Activated naive CD8-positive, alpha-beta T cell treated with anti-CD3 and anti-CD28 coated beads, Interleukin-2, amount 10 ng/mL, durations not matched to agents 7 days and 5 days (primary cell): ENCODE results near the gene ZNF18. TPM values are rescaled to one million over a fixed set of nuclear protein-coding genes. Genes with fewer than 3 reads are reported as not detected.

Experiments
- ATAC-seq: fragments of 150-1000 bp; cut with Tn5 transposase; one replicate; pipeline ENCODE4 v1.10.0; 2021; ENCODE audit warnings: low read depth, moderate library complexity
- POLR2A ChIA-PET: fragments of 350-600 bp; sonication (Branson Sonifier 250); formaldehyde crosslinking; loops from one replicate; lab custom pipeline; 2021; ENCODE audit warnings: antibody characterized with exemption; lab: Charles Lee
- DNase-seq: peaks from one replicate; pipeline ENCODE4 v3.0.0; 2021
- H3K27ac Mint-ChIP-seq: one replicate; pipeline ENCODE4 v1.8.0; 2022; ENCODE audit warnings: mild to moderate bottlenecking, mixed read lengths
- H3K27me3 Mint-ChIP-seq: one replicate; pipeline ENCODE4 v1.8.0; 2022; ENCODE audit warnings: mild to moderate bottlenecking, moderate library complexity, mixed read lengths
- H3K36me3 Mint-ChIP-seq: one replicate; pipeline ENCODE4 v1.8.0; 2021; ENCODE audit warnings: mild to moderate bottlenecking, mixed read lengths
- H3K4me1 Mint-ChIP-seq: one replicate; pipeline ENCODE4 v1.8.0; 2021; ENCODE audit warnings: mixed read lengths
- H3K4me3 Mint-ChIP-seq: one replicate; pipeline ENCODE4 v1.8.0; 2022; ENCODE audit warnings: mild to moderate bottlenecking, moderate library complexity, mixed read lengths
- H3K9me3 Mint-ChIP-seq: one replicate; pipeline ENCODE4 v1.8.0; 2021; ENCODE audit warnings: mixed read lengths
- total RNA-seq, 2 experiments: library from RNA; stranded (reverse); gene quantifications; one replicate each; pipeline ENCODE4 v1.2.3, GENCODE V29; 2021

The ZNF18 gene
- total RNA-seq, 2 experiments from 2014 or later: 16.3 to 18.1 TPM

- Mint-ChIP-seq H3K36me3 (peaks cover 5% of the 10 kb centered on the region), H3K4me3 (peak within 1 kb of the TSS; percentile 83), H3K9me3 (no peaks in the 10 kb centered on the region), H3K27me3 (no peaks in the 10 kb centered on the region), H3K27ac (peak within 1 kb of the TSS; percentile 67), H3K4me1 (peaks cover 36% of the 10 kb centered on the region)
- ATAC-seq (peak; percentile 88), DNase-seq (peak; percentile 99)
- POLR2A ChIA-PET: interaction anchor here (0.5 to 8.8 kb wide), 11 partner anchors 9 to 997 kb away, joined by 3 to 179 read pairs (median 5); partner anchors contain the start of genes ELAC2 and ZNF18
These were observed 23.7 kb upstream of the ZNF18 start, which contains the start of gene MAP2K4 for GRCh38 chr17:12020642-12021622. MAP2K4 (plus strand) TSS chr17:12020877; CDS start chr17:12020887, 10 bp downstream.

GRCh38 chr17:12007466-12007865 lies 10.2 kb upstream of the ZNF18 start:
- Mint-ChIP-seq H3K4me3 (no peak overlapping the region), H3K4me1 (peaks cover 5% of the 10 kb centered on the region)
- POLR2A ChIA-PET: interaction anchor here (3.8 kb wide), 1 partner anchor 10 kb away, joined by 21 read pairs; the partner anchor contains the start of gene ZNF18

GRCh38 chr17:11999696-12000095 lies 2.4 kb upstream of the ZNF18 start:
- no peak overlapping the region for H3K27ac Mint-ChIP-seq
- H3K27me3 Mint-ChIP-seq: peaks cover 6% of the 10 kb centered on the region
- POLR2A ChIA-PET: interaction anchor here (5.8 kb wide), 1 partner anchor 22 kb away, joined by 179 read pairs; the partner anchor contains the start of gene MAP2K4
- DNase-seq (no peak), ATAC-seq (no peak)
- H3K4me1 Mint-ChIP-seq: peaks cover 20% of the 10 kb centered on the region
- no peak overlapping the region for H3K4me3 Mint-ChIP-seq
- H3K9me3 Mint-ChIP-seq: no peaks in the 10 kb centered on the region
- H3K36me3 Mint-ChIP-seq: peaks cover 5% of the 10 kb centered on the region

More at GRCh38 chr17:12007466-12007865, 10.2 kb upstream of the ZNF18 start:
- H3K9me3 Mint-ChIP-seq: no peaks in the 10 kb centered on the region
- H3K36me3 Mint-ChIP-seq: no peaks in the 10 kb centered on the region
- no peak overlapping the region for H3K27ac Mint-ChIP-seq
- DNase-seq (no peak), ATAC-seq (no peak)
- peaks cover 8% of the 10 kb centered on the region for H3K27me3 Mint-ChIP-seq

- H3K36me3 Mint-ChIP-seq: peaks cover 13% of the 10 kb centered on the region
- no peaks in the 10 kb centered on the region for H3K9me3 Mint-ChIP-seq
- peaks cover 4% of the 10 kb centered on the region for H3K27me3 Mint-ChIP-seq
- POLR2A ChIA-PET: interaction anchor here (0.7 to 5.8 kb wide), 18 partner anchors 9 to 1298 kb away, joined by 3 to 179 read pairs (median 9); partner anchors contain the start of genes ELAC2 and MAP2K4
- no peak for ATAC-seq
- peaks cover 22% of the 10 kb centered on the region for H3K4me1 Mint-ChIP-seq
- H3K27ac Mint-ChIP-seq: peak overlapping the region; percentile 99
- no peak for DNase-seq
- peak overlapping the region; percentile 100 for H3K4me3 Mint-ChIP-seq
These were observed 628 bp upstream of the ZNF18 start for GRCh38 chr17:11997972-11998233.

GRCh38 chr17:11996722-11997146 lies 541 bp downstream of the ZNF18 start:
- Mint-ChIP-seq H3K4me1 (peaks cover 18% of the 10 kb centered on the region), H3K36me3 (peaks cover 20% of the 10 kb centered on the region), H3K4me3 (peak overlapping the region; percentile 100), H3K9me3 (no peaks in the 10 kb centered on the region), H3K27ac (peak overlapping the region; percentile 92), H3K27me3 (peaks cover 4% of the 10 kb centered on the region)
- DNase-seq (no peak), ATAC-seq (peak; percentile 40)
- POLR2A ChIA-PET: interaction anchor here (0.5 to 5.8 kb wide), 26 partner anchors 8 to 1297 kb away, joined by 3 to 179 read pairs (median 5); partner anchors contain the start of genes ELAC2 and MAP2K4

GRCh38 chr17:11991461-11991860 lies 5.8 kb downstream of the ZNF18 start:
- ATAC-seq (no peak), DNase-seq (no peak)
- Mint-ChIP-seq H3K27me3 (no peaks in the 10 kb centered on the region), H3K9me3 (no peaks in the 10 kb centered on the region), H3K27ac (no peak overlapping the region), H3K36me3 (peaks cover 42% of the 10 kb centered on the region), H3K4me3 (no peak overlapping the region), H3K4me1 (peaks cover 16% of the 10 kb centered on the region)
- POLR2A ChIA-PET: no interaction called here

GRCh38 chr17:11990363-11990983 lies 6.8 kb downstream of the ZNF18 start:
- Mint-ChIP-seq H3K4me1 (peaks cover 10% of the 10 kb centered on the region), H3K36me3 (peaks cover 39% of the 10 kb centered on the region), H3K27me3 (no peaks in the 10 kb centered on the region), H3K9me3 (no peaks in the 10 kb centered on the region), H3K27ac (no peak overlapping the region), H3K4me3 (no peak overlapping the region)
- POLR2A ChIA-PET: no interaction called here
- no peak for DNase-seq
- ATAC-seq: no peak

GRCh38 chr17:11986942-11987329 lies 10.3 kb downstream of the ZNF18 start:
- DNase-seq: no peak
- POLR2A ChIA-PET: interaction anchor here (1.3 kb wide), 1 partner anchor 11 kb away, joined by 8 read pairs; the partner anchor contains the start of gene ZNF18
- H3K36me3 Mint-ChIP-seq: peaks cover 46% of the 10 kb centered on the region
- peaks cover 5% of the 10 kb centered on the region for H3K4me1 Mint-ChIP-seq
- no peak for ATAC-seq
- no peaks in the 10 kb centered on the region for H3K27me3 Mint-ChIP-seq
- H3K4me3 Mint-ChIP-seq: no peak overlapping the region
- no peak overlapping the region for H3K27ac Mint-ChIP-seq
- H3K9me3 Mint-ChIP-seq: no peaks in the 10 kb centered on the region

GRCh38 chr17:11986179-11986941 lies 10.9 kb downstream of the ZNF18 start:
- Mint-ChIP-seq H3K4me3 (no peak overlapping the region), H3K4me1 (peaks cover 5% of the 10 kb centered on the region), H3K27me3 (no peaks in the 10 kb centered on the region), H3K9me3 (no peaks in the 10 kb centered on the region), H3K27ac (no peak overlapping the region), H3K36me3 (peaks cover 45% of the 10 kb centered on the region)
- POLR2A ChIA-PET: interaction anchor here (1.3 kb wide), 1 partner anchor 11 kb away, joined by 8 read pairs; the partner anchor contains the start of gene ZNF18
- no peak for ATAC-seq
- DNase-seq: no peak

GRCh38 chr17:11981862-11982261 lies 15.4 kb downstream of the ZNF18 start:
- Mint-ChIP-seq H3K27ac (no peak overlapping the region), H3K4me3 (no peak overlapping the region), H3K27me3 (no peaks in the 10 kb centered on the region), H3K36me3 (peaks cover 54% of the 10 kb centered on the region), H3K9me3 (no peaks in the 10 kb centered on the region), H3K4me1 (no peaks in the 10 kb centered on the region)
- POLR2A ChIA-PET: interaction anchor here (0.7 to 3.4 kb wide), 2 partner anchors 15 to 1071 kb away, joined by 4 to 11 read pairs; partner anchors contain the start of gene ZNF18
- ATAC-seq (no peak), DNase-seq (no peak)

- no peak overlapping the region for H3K27ac Mint-ChIP-seq
- H3K36me3 Mint-ChIP-seq: peaks cover 61% of the 10 kb centered on the region
- no peak for ATAC-seq
- no peak for DNase-seq
- no peak overlapping the region for H3K4me3 Mint-ChIP-seq
- POLR2A ChIA-PET: interaction anchor here (1.1 kb wide), 1 partner anchor 17 kb away, joined by 4 read pairs; the partner anchor contains the start of gene ZNF18
- H3K9me3 Mint-ChIP-seq: no peaks in the 10 kb centered on the region
- no peaks in the 10 kb centered on the region for H3K4me1 Mint-ChIP-seq
- H3K27me3 Mint-ChIP-seq: no peaks in the 10 kb centered on the region
These were observed 16.5 kb downstream of the ZNF18 start for GRCh38 chr17:11980813-11981212.

GRCh38 chr17:11979795-11980194 lies 17.5 kb downstream of the ZNF18 start:
- peaks cover 66% of the 10 kb centered on the region for H3K36me3 Mint-ChIP-seq
- POLR2A ChIA-PET: interaction anchor here (1.1 kb wide), 1 partner anchor 18 kb away, joined by 4 read pairs; the partner anchor contains the start of gene ZNF18
- no peak for DNase-seq
- no peak for ATAC-seq
- no peak overlapping the region for H3K4me3 Mint-ChIP-seq
- peaks cover 2% of the 10 kb centered on the region for H3K9me3 Mint-ChIP-seq
- H3K4me1 Mint-ChIP-seq: no peaks in the 10 kb centered on the region
- H3K27ac Mint-ChIP-seq: no peak overlapping the region
- no peaks in the 10 kb centered on the region for H3K27me3 Mint-ChIP-seq
